Activated CD8-positive, alpha-beta T cell treated with anti-CD3 and anti-CD28 coated beads, Interleukin-2, amount 10 ng/mL, durations not matched to agents 7 days and 5 days (primary cell): ENCODE measurements around the gene BMPR1B. TPM values are rescaled to one million over a fixed set of nuclear protein-coding genes. Genes with fewer than 3 reads are reported as not detected.

Experiments used
- ATAC-seq: fragments of 150-1000 bp; cut with Tn5 transposase; one replicate; pipeline ENCODE4 v1.10.0; 2021; ENCODE audit warnings: moderate library complexity
- CTCF ChIA-PET: fragments of 350-600 bp; sonication (Branson Sonifier 250); formaldehyde crosslinking; loops from one replicate; lab custom pipeline; 2021; ENCODE audit warnings: antibody characterized with exemption; lab: Charles Lee
- POLR2A ChIA-PET: fragments of 350-600 bp; sonication (Branson Sonifier 250); formaldehyde crosslinking; loops from one replicate; lab custom pipeline; 2021; ENCODE audit warnings: antibody characterized with exemption; lab: Charles Lee
- DNase-seq: peaks from one replicate; pipeline ENCODE4 v3.0.0-alpha.2; 2020
- H3K27ac Mint-ChIP-seq: one replicate; pipeline ENCODE4 v1.8.0; 2021; ENCODE audit warnings: mild to moderate bottlenecking, mixed read lengths
- H3K27me3 Mint-ChIP-seq: one replicate; pipeline ENCODE4 v1.8.0; 2021; ENCODE audit warnings: low read depth, mixed read lengths
- H3K36me3 Mint-ChIP-seq: one replicate; pipeline ENCODE4 v1.8.0; 2021; ENCODE audit warnings: low read depth, mixed read lengths
- H3K4me1 Mint-ChIP-seq: one replicate; pipeline ENCODE4 v1.8.0; 2021; ENCODE audit warnings: low read depth, mixed read lengths
- H3K4me3 Mint-ChIP-seq: one replicate; pipeline ENCODE4 v1.8.0; 2021; ENCODE audit warnings: mild to moderate bottlenecking, mixed read lengths
- H3K9me3 Mint-ChIP-seq: one replicate; pipeline ENCODE4 v1.8.0; 2022; ENCODE audit warnings: mixed read lengths; ENCODE audit not compliant: insufficient read depth
- total RNA-seq, 2 experiments: library from RNA; stranded (reverse); gene quantifications; one replicate each; pipeline ENCODE4 v1.2.3, GENCODE V29; 2021

Gene BMPR1B
- total RNA-seq, 2 experiments from 2014 or later: not detected

DNA sequence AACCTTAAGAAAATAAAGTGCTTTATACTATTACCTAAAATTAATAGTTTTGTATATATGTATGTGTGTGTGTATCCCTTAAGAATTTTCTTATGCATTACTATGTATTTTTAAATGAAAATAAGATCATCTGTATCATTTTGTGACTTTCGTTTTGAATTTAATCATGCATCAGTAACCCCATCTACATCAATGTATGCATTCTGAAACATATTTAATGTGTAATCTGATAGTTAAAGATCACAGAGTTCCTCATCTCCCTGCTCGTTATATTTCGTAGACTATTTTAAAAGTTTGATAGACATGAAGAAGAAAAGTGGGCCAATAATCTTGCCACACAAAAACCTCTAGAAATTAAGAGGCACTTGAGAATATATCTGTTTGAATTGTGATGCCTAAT, 7.4 kb downstream of the BMPR1B start:
- no peaks in the 10 kb centered on the region for H3K9me3 Mint-ChIP-seq
- ChIA-PET CTCF (no interaction called here), POLR2A (interaction anchor here (0.6 kb wide), 1 partner anchor 12 kb away, joined by 4 read pairs; no protein-coding TSS in a partner anchor)
- peaks cover 29% of the 10 kb centered on the region for H3K27me3 Mint-ChIP-seq
- no peaks in the 10 kb centered on the region for H3K4me1 Mint-ChIP-seq
- H3K27ac Mint-ChIP-seq: no peak overlapping the region
- no peaks in the 10 kb centered on the region for H3K36me3 Mint-ChIP-seq
- ATAC-seq (no peak), DNase-seq (no peak)
- no peak overlapping the region for H3K4me3 Mint-ChIP-seq

GRCh38 chr4:94765648-94766047, 7.9 kb downstream of the BMPR1B start:
- DNase-seq (no peak), ATAC-seq (no peak)
- Mint-ChIP-seq H3K4me1 (no peaks in the 10 kb centered on the region), H3K9me3 (no peaks in the 10 kb centered on the region), H3K27ac (no peak overlapping the region), H3K36me3 (no peaks in the 10 kb centered on the region), H3K27me3 (peaks cover 25% of the 10 kb centered on the region), H3K4me3 (no peak overlapping the region)
- ChIA-PET POLR2A (interaction anchor here (0.6 kb wide), 1 partner anchor 12 kb away, joined by 4 read pairs; no protein-coding TSS in a partner anchor), CTCF (no interaction called here)

DNA sequence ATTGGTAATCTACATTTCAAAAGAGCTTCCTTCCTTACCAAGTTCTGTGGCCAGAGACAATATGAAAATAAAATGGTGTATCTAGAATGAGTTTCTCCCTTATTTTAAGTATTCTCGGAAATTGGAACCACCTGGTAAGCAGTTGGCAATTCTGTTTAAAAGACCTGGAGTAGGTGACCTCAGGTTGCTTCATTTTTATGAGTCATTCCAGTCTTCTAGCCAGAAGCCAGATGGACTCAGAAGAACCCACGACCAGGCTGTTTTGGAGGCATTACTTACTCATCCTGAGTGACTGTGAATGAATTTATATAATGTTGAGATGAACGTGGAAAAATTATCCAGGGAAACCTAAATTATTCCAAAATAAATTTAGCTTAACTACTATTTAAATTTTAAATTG, 9.1 kb downstream of the BMPR1B start:
- POLR2A ChIA-PET: no interaction called here
- Mint-ChIP-seq H3K4me3 (no peak overlapping the region), H3K36me3 (no peaks in the 10 kb centered on the region), H3K4me1 (no peaks in the 10 kb centered on the region), H3K27ac (no peak overlapping the region), H3K27me3 (peaks cover 22% of the 10 kb centered on the region), H3K9me3 (no peaks in the 10 kb centered on the region)
- DNase-seq (no peak), ATAC-seq (no peak)
- CTCF ChIA-PET: no interaction called here

DNA sequence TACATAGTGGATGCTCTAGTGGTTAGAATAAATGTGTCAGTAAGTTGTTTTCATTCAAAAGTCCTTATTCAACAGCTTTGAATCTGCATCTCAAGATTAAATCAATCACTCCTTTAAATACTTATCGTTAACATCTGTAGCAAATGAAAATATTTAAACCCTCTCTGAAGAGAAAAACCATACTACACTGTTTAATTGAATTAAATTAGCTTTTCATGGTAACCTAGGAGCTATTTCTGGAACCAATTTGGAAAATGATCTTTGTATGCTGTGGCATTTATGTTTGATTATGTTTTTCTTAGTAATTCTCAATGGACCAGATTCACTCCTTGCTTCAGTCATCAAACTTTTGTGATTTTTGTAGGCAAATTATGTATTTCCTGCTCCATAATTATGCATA, 9.7 kb downstream of the BMPR1B start:
- DNase-seq (no peak), ATAC-seq (no peak)
- Mint-ChIP-seq H3K27me3 (peaks cover 19% of the 10 kb centered on the region), H3K36me3 (no peaks in the 10 kb centered on the region), H3K9me3 (no peaks in the 10 kb centered on the region), H3K27ac (no peak overlapping the region), H3K4me3 (no peak overlapping the region), H3K4me1 (no peaks in the 10 kb centered on the region)
- ChIA-PET CTCF (no interaction called here), POLR2A (no interaction called here)

DNA sequence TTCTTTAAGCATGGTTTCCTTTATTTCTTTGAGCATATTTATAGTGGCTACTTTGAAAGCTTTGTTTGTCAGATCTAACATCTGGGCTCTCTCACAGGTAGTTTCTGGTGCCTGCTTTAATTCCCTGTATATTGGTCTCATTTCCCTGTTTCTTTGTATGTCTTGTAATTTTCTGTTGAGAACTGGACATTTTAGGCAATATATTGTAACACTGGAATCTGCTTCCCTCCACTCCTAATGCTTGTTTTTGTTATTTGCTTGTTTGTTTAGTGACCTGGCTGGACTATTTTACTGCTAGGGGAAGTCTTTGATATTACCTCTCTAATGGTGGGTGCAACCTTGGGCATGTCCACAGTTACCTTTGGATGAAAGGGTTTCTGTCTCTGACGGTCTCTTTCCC, 25.0 kb downstream of the BMPR1B start:
- Mint-ChIP-seq H3K27me3 (no peaks in the 10 kb centered on the region), H3K9me3 (peaks cover 6% of the 10 kb centered on the region), H3K4me3 (no peak overlapping the region), H3K36me3 (no peaks in the 10 kb centered on the region), H3K4me1 (no peaks in the 10 kb centered on the region), H3K27ac (no peak overlapping the region)
- ChIA-PET POLR2A (no interaction called here), CTCF (no interaction called here)
- no peak for DNase-seq
- no peak for ATAC-seq

DNA sequence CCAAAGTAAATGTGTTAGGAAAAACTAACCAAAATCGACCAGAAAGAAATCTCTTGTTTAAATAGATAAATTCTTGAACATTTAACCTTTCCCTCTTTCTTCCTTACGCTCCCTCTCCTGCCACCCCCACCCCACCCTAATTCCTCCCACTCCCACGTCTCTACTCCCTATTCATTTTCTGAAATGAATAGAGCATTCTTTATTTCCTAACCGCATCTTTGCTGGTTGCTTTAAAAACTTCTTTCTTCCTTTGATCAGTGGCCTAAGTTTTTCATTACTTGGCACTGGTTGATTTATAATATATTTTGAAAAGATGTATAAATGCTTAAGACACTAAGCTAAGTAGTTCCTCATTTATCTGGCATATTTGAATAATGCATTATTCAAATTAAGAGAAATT, 33.9 kb downstream of the BMPR1B start:
- ChIA-PET POLR2A (no interaction called here), CTCF (no interaction called here)
- no peaks in the 10 kb centered on the region for H3K9me3 Mint-ChIP-seq
- H3K27ac Mint-ChIP-seq: no peak overlapping the region
- DNase-seq (no peak), ATAC-seq (no peak)
- no peaks in the 10 kb centered on the region for H3K27me3 Mint-ChIP-seq
- no peaks in the 10 kb centered on the region for H3K36me3 Mint-ChIP-seq
- H3K4me1 Mint-ChIP-seq: no peaks in the 10 kb centered on the region
- H3K4me3 Mint-ChIP-seq: no peak overlapping the region

- ATAC-seq: no peak
These were observed 41.1 kb downstream of the BMPR1B start for GRCh38 chr4:94798808-94799207.

GRCh38 chr4:94801016-94801415, 43.3 kb downstream of the BMPR1B start:
- H3K4me1 Mint-ChIP-seq: no peaks in the 10 kb centered on the region
- ChIA-PET POLR2A (no interaction called here), CTCF (no interaction called here)
- no peaks in the 10 kb centered on the region for H3K9me3 Mint-ChIP-seq
- H3K36me3 Mint-ChIP-seq: no peaks in the 10 kb centered on the region
- ATAC-seq: no peak
- H3K4me3 Mint-ChIP-seq: no peak overlapping the region
- no peaks in the 10 kb centered on the region for H3K27me3 Mint-ChIP-seq
- H3K27ac Mint-ChIP-seq: no peak overlapping the region
- DNase-seq: no peak

More at GRCh38 chr4:94798808-94799207, 41.1 kb downstream of the BMPR1B start:
- Mint-ChIP-seq H3K9me3 (no peaks in the 10 kb centered on the region), H3K27ac (no peak overlapping the region), H3K4me1 (no peaks in the 10 kb centered on the region), H3K4me3 (no peak overlapping the region), H3K36me3 (no peaks in the 10 kb centered on the region), H3K27me3 (no peaks in the 10 kb centered on the region)
- ChIA-PET CTCF (no interaction called here), POLR2A (no interaction called here)
- DNase-seq: no peak

GRCh38 chr4:94802091-94802490, 44.3 kb downstream of the BMPR1B start:
- POLR2A ChIA-PET: no interaction called here
- H3K36me3 Mint-ChIP-seq: no peaks in the 10 kb centered on the region
- ATAC-seq: no peak
- H3K27ac Mint-ChIP-seq: no peak overlapping the region
- H3K9me3 Mint-ChIP-seq: no peaks in the 10 kb centered on the region
- H3K4me1 Mint-ChIP-seq: no peaks in the 10 kb centered on the region
- H3K27me3 Mint-ChIP-seq: no peaks in the 10 kb centered on the region
- no peak overlapping the region for H3K4me3 Mint-ChIP-seq
- CTCF ChIA-PET: no interaction called here
- no peak for DNase-seq

- Mint-ChIP-seq H3K27me3 (no peaks in the 10 kb centered on the region), H3K4me1 (no peaks in the 10 kb centered on the region), H3K36me3 (no peaks in the 10 kb centered on the region), H3K9me3 (no peaks in the 10 kb centered on the region), H3K27ac (no peak overlapping the region), H3K4me3 (no peak overlapping the region)
- POLR2A ChIA-PET: no interaction called here
- no peak for ATAC-seq
- CTCF ChIA-PET: no interaction called here
- no peak for DNase-seq
These were observed 45.4 kb downstream of the BMPR1B start for GRCh38 chr4:94803181-94803580.

DNA sequence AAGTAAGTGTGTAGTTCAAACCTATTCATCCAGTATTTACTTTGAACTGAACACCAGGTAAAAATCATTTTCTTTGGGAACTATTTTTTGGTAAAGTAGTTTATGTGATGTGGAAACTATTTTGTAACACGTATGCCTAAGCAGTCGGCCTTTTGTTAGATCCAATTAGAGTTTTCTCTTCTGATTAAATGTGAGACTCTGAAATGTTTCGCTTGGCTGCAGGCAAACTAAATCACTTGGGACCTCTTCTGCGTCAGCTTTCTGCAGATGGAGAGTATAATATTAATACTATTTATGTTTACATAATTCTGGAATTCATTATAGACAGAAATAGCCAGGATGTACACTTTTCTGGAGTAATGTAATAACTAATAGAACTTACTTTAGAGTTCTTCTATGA, 46.9 kb downstream of the BMPR1B start:
- Mint-ChIP-seq H3K4me3 (no peak overlapping the region), H3K27me3 (no peaks in the 10 kb centered on the region), H3K27ac (no peak overlapping the region), H3K9me3 (no peaks in the 10 kb centered on the region), H3K4me1 (no peaks in the 10 kb centered on the region), H3K36me3 (no peaks in the 10 kb centered on the region)
- DNase-seq (no peak), ATAC-seq (no peak)
- ChIA-PET POLR2A (no interaction called here), CTCF (no interaction called here)

DNA sequence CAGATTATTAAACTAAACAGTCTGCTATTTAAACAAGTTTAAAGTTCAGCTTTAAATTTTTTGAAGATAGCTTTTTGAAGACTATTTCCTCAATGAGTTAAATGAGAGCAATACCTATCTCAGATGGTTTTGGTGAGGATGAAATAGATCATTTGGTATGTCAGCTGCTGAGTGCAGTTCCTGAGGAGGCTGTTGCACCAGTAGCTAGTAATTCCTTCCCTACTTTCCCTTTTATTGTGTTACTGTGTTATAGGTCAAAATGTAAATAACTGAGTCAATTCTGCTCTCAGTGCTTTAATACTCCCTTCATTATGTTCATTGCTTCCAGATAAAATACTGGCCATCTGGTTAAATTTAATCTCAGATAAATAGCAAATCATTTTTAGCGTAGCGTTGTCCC, 48.6 kb downstream of the BMPR1B start:
- Mint-ChIP-seq H3K4me1 (no peaks in the 10 kb centered on the region), H3K27ac (no peak overlapping the region), H3K36me3 (no peaks in the 10 kb centered on the region), H3K27me3 (no peaks in the 10 kb centered on the region), H3K4me3 (no peak overlapping the region), H3K9me3 (no peaks in the 10 kb centered on the region)
- ChIA-PET CTCF (no interaction called here), POLR2A (no interaction called here)
- ATAC-seq (no peak), DNase-seq (no peak)

DNA sequence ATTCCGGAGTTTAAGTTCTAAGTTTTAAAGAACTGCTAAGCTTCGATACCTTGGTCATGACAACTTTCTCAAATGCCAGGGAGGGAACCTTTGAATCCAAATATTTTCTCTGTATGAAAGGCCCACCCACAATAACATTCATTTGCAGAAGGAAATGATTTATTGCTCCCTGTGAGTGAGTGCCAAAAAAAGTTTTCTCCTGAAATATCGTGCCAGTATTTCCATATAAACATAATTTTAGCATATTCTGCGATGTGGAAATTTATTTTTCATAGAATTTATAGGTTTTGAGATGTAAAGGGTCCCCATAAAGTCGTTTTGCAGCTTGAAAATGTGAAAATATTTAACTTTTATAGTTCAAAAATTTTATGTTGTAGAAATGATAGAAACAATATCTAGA, 53.9 kb downstream of the BMPR1B start:
- Mint-ChIP-seq H3K4me3 (no peak overlapping the region), H3K27ac (no peak overlapping the region), H3K36me3 (no peaks in the 10 kb centered on the region), H3K4me1 (no peaks in the 10 kb centered on the region), H3K9me3 (no peaks in the 10 kb centered on the region), H3K27me3 (no peaks in the 10 kb centered on the region)
- ChIA-PET CTCF (no interaction called here), POLR2A (no interaction called here)
- DNase-seq (no peak), ATAC-seq (no peak)
